Muscle layer of colon (tissue), 2 donors: ENCODE results near the gene ITPR3.

ENCODE experiments used
- H3K27ac ChIP-seq: one replicate; pipeline ENCODE4 v1.7.0; 2013; ENCODE audit warnings: low read depth, mild to moderate bottlenecking, low read length, moderate library complexity
- H3K27me3 ChIP-seq, 2 donors: one replicate each; pipeline ENCODE4 v1.7.0; 2013; ENCODE audit warnings: low read length in 2 of 2, mild to moderate bottlenecking in 2 of 2; ENCODE audit not compliant: insufficient read depth in 2 of 2, control insufficient read depth in 1 of 2
- H3K36me3 ChIP-seq: one replicate; pipeline ENCODE4 v1.7.0; 2013; ENCODE audit warnings: mild to moderate bottlenecking, low read length; ENCODE audit not compliant: insufficient read depth
- H3K4me1 ChIP-seq: one replicate; pipeline ENCODE4 v1.7.0; 2013; ENCODE audit warnings: mild to moderate bottlenecking, low read length; ENCODE audit not compliant: insufficient read depth
- H3K4me3 ChIP-seq, 2 donors: one replicate each; pipeline ENCODE4 v1.7.0; 2013; ENCODE audit warnings: low read length in 2 of 2, low read depth in 1 of 2, mild to moderate bottlenecking in 1 of 2, moderate library complexity in 1 of 2
- H3K9ac ChIP-seq: one replicate; pipeline ENCODE4 v1.7.0; 2013; ENCODE audit warnings: low read length
- H3K9me3 ChIP-seq: one replicate; pipeline ENCODE4 v1.7.0; 2013; ENCODE audit warnings: mild to moderate bottlenecking, low read length
- donor health status: abdominal sarcoma.
- donor health status: Adenocarcinoma of cecum.

Gene ITPR3

GRCh38 chr6:33620856-33621710, at the start of gene ITPR3:
Gene ITPR3, plus strand, starts transcription at chr6:33621322. Its CDS starts 281 bp downstream, at chr6:33621603.
- no peak within 1 kb of the TSS for H3K27ac ChIP-seq
- no peaks in the 10 kb centered on the region for H3K36me3 ChIP-seq
- no peaks in the 10 kb centered on the region for H3K9me3 ChIP-seq
- H3K27me3 ChIP-seq, result peaks cover 6 to 26% of the 10 kb centered on the region in 2 donors
- no peak within 1 kb of the TSS for H3K9ac ChIP-seq
- peak within 1 kb of the TSS; percentile 53 to 78 for H3K4me3 ChIP-seq
- H3K4me1 ChIP-seq, result peaks cover 16% of the 10 kb centered on the region

GRCh38 chr6:33571637-33572316, 49.3 kb upstream of the ITPR3 start:
- H3K27me3 ChIP-seq, result no peaks in the 10 kb centered on the region
- H3K9me3 ChIP-seq, result no peaks in the 10 kb centered on the region
- peak overlapping the region; percentile 75 for H3K27ac ChIP-seq
- H3K4me1 ChIP-seq, result peaks cover 7% of the 10 kb centered on the region
- H3K36me3 ChIP-seq, result peaks cover 26% of the 10 kb centered on the region
- H3K4me3 ChIP-seq, result peak overlapping the region; percentile 62 to 93
- peak overlapping the region; percentile 60 for H3K9ac ChIP-seq

- H3K4me1 ChIP-seq, result peaks cover 16% of the 10 kb centered on the region
- H3K36me3 ChIP-seq, result peaks cover 39% of the 10 kb centered on the region
- H3K27me3 ChIP-seq, result no peaks in the 10 kb centered on the region
- H3K9ac ChIP-seq, result no peak overlapping the region
- no peaks in the 10 kb centered on the region for H3K9me3 ChIP-seq
- no peak overlapping the region for H3K4me3 ChIP-seq
- no peak overlapping the region for H3K27ac ChIP-seq
Measured at GRCh38 chr6:33575211-33575610, 45.9 kb upstream of the ITPR3 start.

- H3K9ac ChIP-seq, result no peak overlapping the region
- no peaks in the 10 kb centered on the region for H3K27me3 ChIP-seq
- H3K36me3 ChIP-seq, result peaks cover 39% of the 10 kb centered on the region
- H3K4me1 ChIP-seq, result peaks cover 20% of the 10 kb centered on the region
- no peak overlapping the region for H3K4me3 ChIP-seq
- no peaks in the 10 kb centered on the region for H3K9me3 ChIP-seq
- no peak overlapping the region for H3K27ac ChIP-seq
Measured at GRCh38 chr6:33576668-33577067, 44.5 kb upstream of the ITPR3 start.

- Histone ChIP-seq H3K9ac (no peak overlapping the region), H3K27me3 (no peaks in the 10 kb centered on the region), H3K4me1 (peaks cover 16% of the 10 kb centered on the region), H3K36me3 (peaks cover 39% of the 10 kb centered on the region), H3K9me3 (no peaks in the 10 kb centered on the region), H3K27ac (no peak overlapping the region), H3K4me3 (no peak overlapping the region)
Measured at GRCh38 chr6:33577106-33577535, 44.0 kb upstream of the ITPR3 start.

GRCh38 chr6:33577718-33578117, 43.4 kb upstream of the ITPR3 start:
- Histone ChIP-seq H3K27ac (no peak overlapping the region), H3K36me3 (peaks cover 39% of the 10 kb centered on the region), H3K9ac (no peak overlapping the region), H3K4me1 (peaks cover 16% of the 10 kb centered on the region), H3K4me3 (no peak overlapping the region), H3K27me3 (no peaks in the 10 kb centered on the region), H3K9me3 (no peaks in the 10 kb centered on the region)

GRCh38 chr6:33578164-33578563, 43.0 kb upstream of the ITPR3 start:
- peaks cover 16% of the 10 kb centered on the region for H3K4me1 ChIP-seq
- H3K9me3 ChIP-seq, result no peaks in the 10 kb centered on the region
- H3K27me3 ChIP-seq, result no peaks in the 10 kb centered on the region
- peaks cover 39% of the 10 kb centered on the region for H3K36me3 ChIP-seq
- no peak overlapping the region for H3K27ac ChIP-seq
- no peak overlapping the region for H3K9ac ChIP-seq
- H3K4me3 ChIP-seq, result no peak overlapping the region

- no peaks in the 10 kb centered on the region for H3K27me3 ChIP-seq
- H3K9me3 ChIP-seq, result no peaks in the 10 kb centered on the region
- H3K27ac ChIP-seq, result no peak overlapping the region
- H3K4me1 ChIP-seq, result peaks cover 16% of the 10 kb centered on the region
- H3K9ac ChIP-seq, result no peak overlapping the region
- H3K4me3 ChIP-seq, result peak overlapping the region in 1 of 2 donors; percentile 91
- peaks cover 38% of the 10 kb centered on the region for H3K36me3 ChIP-seq
Measured at GRCh38 chr6:33578588-33579011, 42.5 kb upstream of the ITPR3 start.

GRCh38 chr6:33579828-33580714, 41.1 kb upstream of the ITPR3 start, which contains the start of gene BAK1:
Gene BAK1, minus strand, starts transcription at chr6:33580276. Its CDS starts 2,672 bp downstream, at chr6:33577604.
- Histone ChIP-seq H3K4me1 (peaks cover 16% of the 10 kb centered on the region), H3K36me3 (peaks cover 23% of the 10 kb centered on the region), H3K9ac (peak within 1 kb of the TSS; percentile 97), H3K4me3 (peak within 1 kb of the TSS; percentile 58 to 91), H3K9me3 (no peaks in the 10 kb centered on the region), H3K27ac (peak within 1 kb of the TSS; percentile 67), H3K27me3 (no peaks in the 10 kb centered on the region)

GRCh38 chr6:33581186-33581585, 39.9 kb upstream of the ITPR3 start:
- Histone ChIP-seq H3K27ac (no peak overlapping the region), H3K4me1 (peaks cover 16% of the 10 kb centered on the region), H3K9me3 (no peaks in the 10 kb centered on the region), H3K9ac (no peak overlapping the region), H3K27me3 (no peaks in the 10 kb centered on the region), H3K36me3 (peaks cover 15% of the 10 kb centered on the region), H3K4me3 (no peak overlapping the region)
